HepG2 (cell line): ENCODE measurements around the gene AUTS2. TPM values are rescaled to one million over a fixed set of nuclear protein-coding genes. Genes with fewer than 3 reads are reported as not detected.

Experiments
- ATAC-seq: fragments of 200-7000 bp; cut with Tn5 transposase; 3 replicates; pipeline ENCODE4 v1.9.1; 2020; ENCODE audit warnings: mild to moderate bottlenecking, moderate library complexity
- BruUV-seq: library from RNA; stranded (reverse); fragments of 400-500 nt; replicated peaks from 2 replicates; lab custom pipeline; 2021; lab: Mats Ljungman, UMichigan
- CTCF ChIA-PET: fragments of 300-600 bp; formaldehyde crosslinking; extraction: SDS; loops from one replicate; lab custom pipeline; 2021; ENCODE audit warnings: low total read pairs, inconsistent platforms, low intra/inter-chr PET ratio; lab: Yijun Ruan, JAX
- POLR2A ChIA-PET: fragments of 350-600 bp; sonication (Branson Sonifier 250); formaldehyde crosslinking; loops from one replicate; lab custom pipeline; 2020; ENCODE audit warnings: antibody characterized with exemption, inconsistent platforms; lab: Yijun Ruan, JAX
- DNase-seq: peaks from one replicate; pipeline ENCODE4 v3.0.0-alpha.2; 2015; ENCODE audit warnings: low spot score
- FAIRE-seq: peaks from 3 replicates; lab custom pipeline; 2011; peaks lifted over from hg19 to GRCh38; lab: Jason Lieb, UNC
- H2AFZ ChIP-seq: one replicate; pipeline ENCODE4 v1.6.1; 2011; ENCODE audit warnings: low read length, inconsistent platforms
- H3K27ac ChIP-seq: fragments of 300-600 bp; 3 replicates; pipeline ENCODE4 v1.8.0; 2011; ENCODE audit warnings: mixed run types, mild to moderate bottlenecking, mixed read lengths, low read length, inconsistent platforms; ENCODE audit not compliant: insufficient read depth; ENCODE audit errors: extremely low read length
- H3K27me3 ChIP-seq, 2 experiments: fragments of 200-600 bp in 1 of 2; 2 replicates in 1 of 2; 3 replicates in 1 of 2; pipeline versions ENCODE4 v1.6.0 to v1.8.0; 2011; ENCODE audit warnings: low read length in 2 of 2, mild to moderate bottlenecking in 2 of 2, moderate library complexity in 2 of 2, inconsistent platforms in 1 of 2; ENCODE audit not compliant: insufficient read depth in 2 of 2, control insufficient read depth in 1 of 2
- H3K36me3 ChIP-seq, 2 experiments: fragments of 200-600 bp in 1 of 2; replicated peaks in 1 of 2; 2 replicates in 1 of 2; 3 replicates in 1 of 2; pipeline versions ENCODE4 v1.5.1 to v1.8.0; 2011; ENCODE audit warnings: low read length in 2 of 2, inconsistent platforms in 1 of 2; ENCODE audit not compliant: insufficient read depth in 2 of 2, control insufficient read depth in 1 of 2
- H3K4me1 ChIP-seq: 2 replicates; pipeline ENCODE4 v1.5.1; 2012; ENCODE audit warnings: low read length, inconsistent platforms; ENCODE audit not compliant: insufficient read depth
- H3K4me2 ChIP-seq: 2 replicates; pipeline ENCODE4 v1.6.0; 2011; ENCODE audit warnings: low read depth, low read length, inconsistent platforms
- H3K4me3 ChIP-seq, 3 experiments: fragments of 200-600 bp in 1 of 3; sonication (generic), shearing (Covaris generic) in 1 of 3; replicated peaks in 1 of 3; 2 replicates each; pipeline ENCODE4 v1.5.1; 2011 to 2016; ENCODE audit warnings: low read length in 3 of 3, inconsistent platforms in 2 of 3, low read depth in 2 of 3, mild to moderate bottlenecking in 2 of 3, control low read depth in 1 of 3, mixed read lengths in 1 of 3; ENCODE audit not compliant: insufficient read depth in 1 of 3
- H3K79me2 ChIP-seq: one replicate; pipeline ENCODE4 v1.6.1; 2011; ENCODE audit warnings: low read length, inconsistent platforms; ENCODE audit not compliant: insufficient read depth
- H3K9ac ChIP-seq: 2 replicates; pipeline ENCODE4 v1.6.0; 2011; ENCODE audit warnings: mild to moderate bottlenecking, low read depth, low read length, inconsistent platforms; ENCODE audit not compliant: insufficient read depth
- H3K9me3 ChIP-seq: 2 replicates; pipeline ENCODE4 v1.5.1; 2012; ENCODE audit warnings: mild to moderate bottlenecking, low read length
- H4K20me1 ChIP-seq: 2 replicates; pipeline ENCODE4 v1.6.0; 2011; ENCODE audit warnings: inconsistent platforms, mild to moderate bottlenecking, low read length, moderate library complexity; ENCODE audit not compliant: insufficient read depth
- BCL6 ChIP-seq: IDR thresholded peaks from 2 replicates; pipeline ENCODE4 v1.6.1; 2016; ENCODE audit warnings: missing genetic modification reagents, missing compliant biosample characterization
- NR2C2 ChIP-seq: sonication (generic); formaldehyde crosslinking; IDR thresholded peaks from 2 replicates; pipeline ENCODE4 v1.4.0; 2020; ENCODE audit warnings: missing genetic modification reagents, mild to moderate bottlenecking, moderate library complexity, borderline replicate concordance
- ZNF333 ChIP-seq: sonication (generic); formaldehyde crosslinking; IDR thresholded peaks from 2 replicates; pipeline ENCODE4 v1.4.0; 2020; ENCODE audit warnings: mild to moderate bottlenecking, missing genetic modification reagents, borderline replicate concordance
- ZNF337 ChIP-seq: sonication (generic); formaldehyde crosslinking; IDR thresholded peaks from 2 replicates; pipeline ENCODE4 v1.5.1; 2020; ENCODE audit warnings: missing genetic modification reagents, low read depth, mild to moderate bottlenecking, borderline replicate concordance
- ZNF570 ChIP-seq: sonication (generic); formaldehyde crosslinking; IDR thresholded peaks from 2 replicates; pipeline ENCODE4 v1.4.0; 2020; ENCODE audit warnings: mild to moderate bottlenecking, missing genetic modification reagents, borderline replicate concordance
- WGBS: methylation state at CpG from one replicate; pipeline ENCODE4 v1.1.6; 2017; ENCODE audit warnings: low lambda C conversion rate; 5-methylcytosine and 5-hydroxymethylcytosine counted together
- in situ Hi-C: cut with HindIII; loops from 2 replicates; pipeline ENCODE4 v1.10.0; 2017; ENCODE audit warnings: low pct_unique_long_range_greater_than_20kb; ENCODE audit not compliant: extremely low pct_ligation_motif_present
- intact Hi-C: fragments of 100-400 bp; cut with micrococcal nuclease; formaldehyde crosslinking; loops from one replicate; pipeline ENCODE4 v1.10.0; 2022; ENCODE audit not compliant: unreplicated experiment
- polyA plus RNA-seq, 8 experiments: library from polyadenylated mRNA; depleted of rRNA in 3 of 8; stranded (reverse) in 7 of 8; unstranded in 1 of 8; fragments of >200 nt; fragmentation: Illumina TruSeq in 4 of 8; extraction: Trizol in 4 of 8; gene quantifications; 2 replicates each; pipeline versions ENCODE4 v1.2.1 to v1.2.3, GENCODE V29; 2011 to 2016; ENCODE audit warnings: low read depth in 4 of 8, missing spikeins in 1 of 8, mixed read lengths in 1 of 8; ENCODE audit not compliant: insufficient read depth in 1 of 8
- total RNA-seq, 5 experiments: library from RNA; depleted of rRNA; stranded (reverse); fragments of >200 nt; fragmentation: Illumina TruSeq; extraction: Trizol; gene quantifications; 2 replicates each; pipeline ENCODE4 v1.2.3, GENCODE V29; 2016; ENCODE audit warnings: low read depth in 1 of 5
- TF ChIP-seq, protein P1 (sequence below): sonication (generic); formaldehyde crosslinking; conservative IDR thresholded peaks from 2 replicates; pipeline ENCODE4 v1.8.1; 2023; ENCODE audit warnings: missing genetic modification reagents
- TF ChIP-seq, protein P2 (sequence below): sonication (generic); formaldehyde crosslinking; IDR thresholded peaks from 2 replicates; pipeline ENCODE4 v1.9.0; 2022; ENCODE audit warnings: low read depth, missing genetic modification reagents

AUTS2 gene
- total and polyA plus RNA-seq, 2 of the 13 experiments (the other 11 are each of a cell fraction or from before 2014, with no cell fraction given) = 0.38 TPM; not detected in 1

DNA sequence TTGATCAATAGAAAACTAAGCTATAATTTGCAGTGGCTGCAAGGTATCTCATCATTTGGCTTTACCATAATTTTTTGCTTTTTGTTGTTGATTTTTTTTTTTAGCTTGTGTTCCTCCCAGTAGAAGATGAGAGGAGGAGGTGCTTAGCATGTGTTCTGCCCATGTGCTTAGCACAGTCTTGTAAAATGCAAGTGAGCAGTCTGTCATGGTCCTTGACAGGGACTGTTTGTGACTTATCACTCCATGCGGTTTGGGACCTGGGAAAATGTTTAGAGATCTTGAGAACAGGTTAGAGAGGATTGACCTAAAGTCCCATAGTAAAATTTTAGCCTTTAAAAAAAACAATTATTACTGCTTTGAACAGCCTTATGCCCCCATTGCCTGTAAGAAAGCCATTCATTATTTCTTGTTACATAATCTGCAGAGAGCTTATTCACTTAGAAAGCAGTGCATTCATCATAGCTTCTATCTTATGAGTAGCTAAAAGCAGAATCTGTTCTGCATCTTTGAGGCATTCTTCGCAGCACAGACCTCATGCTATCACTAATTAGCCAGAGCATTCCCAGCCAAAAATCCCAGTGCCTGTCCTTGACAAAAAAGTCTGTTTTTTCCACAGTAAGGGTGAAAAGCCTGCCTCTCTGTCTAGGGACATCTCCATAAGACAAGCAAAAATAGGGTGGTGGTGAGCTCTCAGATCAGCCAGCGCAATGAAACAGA lies 784.9 kb downstream of the AUTS2 start:
- BruUV-seq = no TSS peak
- POLR2A ChIA-PET = no interaction called here
- no peak for FAIRE-seq

More for the DNA sequence above, 784.9 kb downstream of the AUTS2 start:
- H3K4me2 ChIP-seq = no peak overlapping the region
- H2AFZ ChIP-seq = no peak overlapping the region
- no peaks in the 10 kb centered on the region for H4K20me1 ChIP-seq
- CTCF ChIA-PET = no interaction called here
- H3K27ac ChIP-seq = no peak overlapping the region
- no peaks in the 10 kb centered on the region for H3K9me3 ChIP-seq
- intact Hi-C loops = no loop called here
- no peaks in the 10 kb centered on the region for H3K4me1 ChIP-seq
- H3K9ac ChIP-seq = no peak overlapping the region
- ATAC-seq (no peak), DNase-seq (no peak)
- WGBS = 4% methylated on average over 3 of the region's 3 CpGs
- H3K27me3 ChIP-seq = no peaks in the 10 kb centered on the region
- no peaks in the 10 kb centered on the region for H3K79me2 ChIP-seq
- TF ChIP-seq, protein P1, sequence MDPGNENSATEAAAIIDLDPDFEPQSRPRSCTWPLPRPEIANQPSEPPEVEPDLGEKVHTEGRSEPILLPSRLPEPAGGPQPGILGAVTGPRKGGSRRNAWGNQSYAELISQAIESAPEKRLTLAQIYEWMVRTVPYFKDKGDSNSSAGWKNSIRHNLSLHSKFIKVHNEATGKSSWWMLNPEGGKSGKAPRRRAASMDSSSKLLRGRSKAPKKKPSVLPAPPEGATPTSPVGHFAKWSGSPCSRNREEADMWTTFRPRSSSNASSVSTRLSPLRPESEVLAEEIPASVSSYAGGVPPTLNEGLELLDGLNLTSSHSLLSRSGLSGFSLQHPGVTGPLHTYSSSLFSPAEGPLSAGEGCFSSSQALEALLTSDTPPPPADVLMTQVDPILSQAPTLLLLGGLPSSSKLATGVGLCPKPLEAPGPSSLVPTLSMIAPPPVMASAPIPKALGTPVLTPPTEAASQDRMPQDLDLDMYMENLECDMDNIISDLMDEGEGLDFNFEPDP (CRISPR knock-in tag) = no peak
- TF ChIP-seq BCL6 (no peak), NR2C2 (CRISPR knock-in tag) (no peak), ZNF333 (CRISPR knock-in tag) (no peak), ZNF570 (CRISPR knock-in tag) (no peak), ZNF337 (CRISPR knock-in tag) (no peak)
- TF ChIP-seq, protein P2, sequence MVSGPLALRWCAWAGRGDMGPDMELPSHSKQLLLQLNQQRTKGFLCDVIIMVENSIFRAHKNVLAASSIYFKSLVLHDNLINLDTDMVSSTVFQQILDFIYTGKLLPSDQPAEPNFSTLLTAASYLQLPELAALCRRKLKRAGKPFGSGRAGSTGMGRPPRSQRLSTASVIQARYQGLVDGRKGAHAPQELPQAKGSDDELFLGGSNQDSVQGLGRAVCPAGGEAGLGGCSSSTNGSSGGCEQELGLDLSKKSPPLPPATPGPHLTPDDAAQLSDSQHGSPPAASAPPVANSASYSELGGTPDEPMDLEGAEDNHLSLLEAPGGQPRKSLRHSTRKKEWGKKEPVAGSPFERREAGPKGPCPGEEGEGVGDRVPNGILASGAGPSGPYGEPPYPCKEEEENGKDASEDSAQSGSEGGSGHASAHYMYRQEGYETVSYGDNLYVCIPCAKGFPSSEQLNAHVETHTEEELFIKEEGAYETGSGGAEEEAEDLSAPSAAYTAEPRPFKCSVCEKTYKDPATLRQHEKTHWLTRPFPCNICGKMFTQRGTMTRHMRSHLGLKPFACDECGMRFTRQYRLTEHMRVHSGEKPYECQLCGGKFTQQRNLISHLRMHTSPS (CRISPR knock-in tag) = no peak
- TF ChIP-seq, all 625 proteins: peak for 0
- Histone ChIP-seq H3K4me3 (no peak overlapping the region), H3K36me3 (no peaks in the 10 kb centered on the region)
- in situ Hi-C loops = no loop called here
